HUES6 (cell line): ENCODE measurements around the gene RAD50.

ENCODE experiments used
- H3K27ac ChIP-seq: 2 replicates; pipeline ENCODE4 v1.7.0; 2013; ENCODE audit warnings: low read depth, mild to moderate bottlenecking, low read length, inconsistent platforms
- H3K27me3 ChIP-seq: 2 replicates; pipeline ENCODE4 v1.6.1; 2013; ENCODE audit warnings: low read length; ENCODE audit not compliant: control insufficient read depth, insufficient read depth
- H3K36me3 ChIP-seq: 2 replicates; pipeline ENCODE4 v1.6.1; 2013; ENCODE audit warnings: low read length; ENCODE audit not compliant: control insufficient read depth, insufficient read depth
- H3K4me1 ChIP-seq: 2 replicates; pipeline ENCODE4 v1.6.1; 2013; ENCODE audit warnings: low read length; ENCODE audit not compliant: control insufficient read depth, insufficient read depth
- H3K4me3 ChIP-seq: 2 replicates; pipeline ENCODE4 v1.5.1; 2013; ENCODE audit warnings: low read depth, low read length
- H3K9ac ChIP-seq: one replicate; pipeline ENCODE4 v1.6.1; 2013; ENCODE audit warnings: mild to moderate bottlenecking, low read length
- H3K9me3 ChIP-seq: 2 replicates; pipeline ENCODE4 v1.6.1; 2013; ENCODE audit warnings: low read depth, low read length; ENCODE audit not compliant: control insufficient read depth, insufficient read depth

The RAD50 gene

DNA sequence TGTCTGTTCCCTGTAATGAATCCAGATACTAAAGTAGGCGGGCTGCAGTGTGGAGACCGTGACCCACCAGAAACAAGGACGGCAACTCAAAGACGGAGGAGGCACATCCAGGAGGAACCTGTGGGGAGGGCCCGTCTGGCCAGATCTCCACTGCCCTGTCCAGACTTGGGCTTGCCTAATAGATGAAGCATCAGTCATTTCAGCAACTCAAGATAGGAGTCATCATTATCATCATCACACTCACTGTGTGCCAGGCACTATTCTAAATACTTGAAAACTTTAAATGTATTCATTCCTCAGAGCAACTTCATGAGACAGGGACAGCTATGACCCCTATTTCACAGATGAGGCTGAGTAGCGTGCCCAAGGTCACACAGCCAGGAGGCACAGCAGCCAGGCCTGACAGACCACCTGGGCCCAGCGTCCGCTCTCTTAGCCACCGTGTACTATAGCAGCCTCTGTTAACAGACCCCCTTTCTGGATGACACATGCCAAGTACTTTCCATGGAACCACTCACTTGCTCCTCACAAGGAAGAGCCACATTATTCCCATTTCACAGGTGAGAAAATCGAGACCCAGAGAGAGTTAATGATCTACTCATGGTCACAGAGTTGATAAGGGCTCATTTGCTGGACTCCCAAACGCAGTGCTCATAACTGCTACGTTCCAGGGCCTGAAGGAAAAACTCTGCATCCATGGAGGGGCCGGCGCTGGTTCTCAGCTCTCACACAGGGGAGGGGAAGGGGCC, 112.1 kb downstream of the RAD50 start:
- Histone ChIP-seq H3K9me3 (peaks cover 5% of the 10 kb centered on the region; the same call in 1 of the 2 replicates), H3K36me3 (no peaks in the 10 kb centered on the region), H3K27me3 (0 out of 2 replicates have a peak, but pooled peaks cover 3% of the 10 kb centered on the region), H3K4me3 (no peak overlapping the region), H3K9ac (no peak overlapping the region), H3K27ac (no peak overlapping the region), H3K4me1 (peaks cover 13% of the 10 kb centered on the region; the same call in 1 of the 2 replicates)

DNA sequence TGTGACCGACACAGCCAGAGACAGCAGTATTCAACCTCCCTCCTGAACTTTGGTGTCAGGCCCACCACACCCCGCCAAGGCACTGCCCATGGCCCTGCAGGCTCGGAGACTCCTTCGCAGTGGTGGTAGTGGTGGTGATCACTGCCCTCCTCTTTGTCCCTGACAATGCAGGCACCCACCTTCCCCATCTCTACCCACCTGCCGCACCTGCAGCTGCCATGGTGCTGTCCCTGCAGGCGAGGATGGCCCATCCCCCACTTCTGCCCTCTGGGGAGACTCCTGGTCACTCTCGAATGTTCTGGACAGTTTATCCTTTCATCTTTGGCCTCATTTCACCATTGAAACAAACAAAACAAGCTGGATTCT, 112.7 kb downstream of the RAD50 start:
- peaks cover 12% of the 10 kb centered on the region; the same call in 1 of the 2 replicates for H3K4me1 ChIP-seq
- H3K9me3 ChIP-seq, result peaks cover 5% of the 10 kb centered on the region; the same call in 1 of the 2 replicates
- H3K4me3 ChIP-seq, result no peak overlapping the region
- H3K9ac ChIP-seq, result no peak overlapping the region
- H3K27me3 ChIP-seq, result 0 out of 2 replicates have a peak, but pooled peaks cover 3% of the 10 kb centered on the region
- no peaks in the 10 kb centered on the region for H3K36me3 ChIP-seq
- H3K27ac ChIP-seq, result no peak overlapping the region

- peaks cover 5% of the 10 kb centered on the region; the same call in 1 of the 2 replicates for H3K9me3 ChIP-seq
- H3K27me3 ChIP-seq, result 0 out of 2 replicates have a peak, but pooled peaks cover 3% of the 10 kb centered on the region
- no peak overlapping the region for H3K9ac ChIP-seq
- H3K4me3 ChIP-seq, result no peak overlapping the region
- H3K4me1 ChIP-seq, result peaks cover 12% of the 10 kb centered on the region; the same call in 1 of the 2 replicates
- no peaks in the 10 kb centered on the region for H3K36me3 ChIP-seq
- H3K27ac ChIP-seq, result no peak overlapping the region
Measured at GRCh38 chr5:132669966-132670882, 113.4 kb downstream of the RAD50 start.

DNA sequence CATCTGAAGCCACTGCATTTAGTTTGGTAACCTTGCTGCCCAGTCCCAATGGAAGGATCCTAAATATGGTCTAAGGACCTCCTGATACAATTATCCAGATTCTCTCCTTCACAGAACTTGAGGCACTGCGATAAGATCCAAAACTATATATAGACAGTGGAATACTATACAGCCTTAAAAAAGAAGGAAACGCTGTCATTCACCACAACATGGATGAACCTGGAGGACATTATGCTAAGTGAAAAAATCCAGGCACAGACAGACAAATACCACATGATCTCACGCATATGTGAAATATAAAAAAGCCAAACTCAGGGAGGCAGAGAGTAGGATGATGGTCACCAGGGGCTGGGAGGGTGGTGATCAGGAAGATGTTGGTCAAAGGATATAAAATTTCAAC, 114.2 kb downstream of the RAD50 start:
- Histone ChIP-seq H3K4me1 (peaks cover 12% of the 10 kb centered on the region; the same call in 1 of the 2 replicates), H3K27me3 (0 out of 2 replicates have a peak, but pooled peaks cover 3% of the 10 kb centered on the region), H3K36me3 (no peaks in the 10 kb centered on the region), H3K4me3 (no peak overlapping the region), H3K9me3 (peaks cover 5% of the 10 kb centered on the region; the same call in 1 of the 2 replicates), H3K9ac (no peak overlapping the region), H3K27ac (no peak overlapping the region)

GRCh38 chr5:132673488-132673887, 116.7 kb downstream of the RAD50 start:
- no peak overlapping the region for H3K27ac ChIP-seq
- 0 out of 2 replicates have a peak, but pooled peaks cover 3% of the 10 kb centered on the region for H3K27me3 ChIP-seq
- H3K4me1 ChIP-seq, result peaks cover 3% of the 10 kb centered on the region; the same call in 1 of the 2 replicates
- H3K4me3 ChIP-seq, result no peak overlapping the region
- H3K9me3 ChIP-seq, result peaks cover 5% of the 10 kb centered on the region; the same call in 1 of the 2 replicates
- H3K9ac ChIP-seq, result no peak overlapping the region
- no peaks in the 10 kb centered on the region for H3K36me3 ChIP-seq

DNA sequence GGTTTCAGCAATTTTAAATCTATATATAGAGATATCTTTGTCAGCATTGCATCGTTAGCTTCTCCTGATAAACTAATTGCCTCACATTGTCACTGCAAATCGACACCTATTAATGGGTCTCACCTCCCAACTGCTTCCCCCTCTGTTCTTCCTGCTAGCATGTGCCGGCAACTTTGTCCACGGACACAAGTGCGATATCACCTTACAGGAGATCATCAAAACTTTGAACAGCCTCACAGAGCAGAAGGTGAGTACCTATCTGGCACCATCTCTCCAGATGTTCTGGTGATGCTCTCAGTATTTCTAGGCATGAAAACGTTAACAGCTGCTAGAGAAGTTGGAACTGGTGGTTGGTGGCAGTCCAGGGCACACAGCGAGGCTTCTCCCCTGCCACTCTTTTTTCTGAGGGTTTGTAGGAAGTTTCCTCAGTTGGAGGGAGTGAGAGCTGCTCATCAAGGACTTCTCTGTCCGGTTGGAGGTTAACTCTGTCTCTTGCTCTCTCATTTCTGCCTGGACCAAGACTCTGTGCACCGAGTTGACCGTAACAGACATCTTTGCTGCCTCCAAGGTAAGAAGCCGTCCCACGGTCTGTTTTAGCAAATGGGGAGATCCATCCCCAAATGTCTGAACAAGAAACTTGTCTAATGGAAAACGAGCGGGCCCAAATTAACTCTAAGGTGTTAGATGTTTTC, 117.3 kb downstream of the RAD50 start, which contains the start of gene IL4:
Gene IL4, plus strand, starts transcription at position 51 of the 692 bp plus-strand sequence. Its CDS starts 62 bp downstream, at position 113.
- no peak within 1 kb of the TSS for H3K4me3 ChIP-seq

GRCh38 chr5:132674671-132675506, 118.1 kb downstream of the RAD50 start:
- H3K9ac ChIP-seq, result no peak overlapping the region
- no peaks in the 10 kb centered on the region for H3K36me3 ChIP-seq
- H3K27ac ChIP-seq, result no peak overlapping the region
- H3K27me3 ChIP-seq, result no peaks in the 10 kb centered on the region
- peaks cover 5% of the 10 kb centered on the region; the same call in 1 of the 2 replicates for H3K9me3 ChIP-seq
- H3K4me3 ChIP-seq, result no peak overlapping the region
- H3K4me1 ChIP-seq, result peaks cover 3% of the 10 kb centered on the region; the same call in 1 of the 2 replicates

More for the DNA sequence above, 117.3 kb downstream of the RAD50 start, which contains the start of gene IL4:
- Histone ChIP-seq H3K9me3 (peaks cover 5% of the 10 kb centered on the region; the same call in 1 of the 2 replicates), H3K27me3 (no peaks in the 10 kb centered on the region), H3K9ac (no peak within 1 kb of the TSS), H3K27ac (no peak within 1 kb of the TSS), H3K4me1 (peaks cover 3% of the 10 kb centered on the region; the same call in 1 of the 2 replicates), H3K36me3 (no peaks in the 10 kb centered on the region)

DNA sequence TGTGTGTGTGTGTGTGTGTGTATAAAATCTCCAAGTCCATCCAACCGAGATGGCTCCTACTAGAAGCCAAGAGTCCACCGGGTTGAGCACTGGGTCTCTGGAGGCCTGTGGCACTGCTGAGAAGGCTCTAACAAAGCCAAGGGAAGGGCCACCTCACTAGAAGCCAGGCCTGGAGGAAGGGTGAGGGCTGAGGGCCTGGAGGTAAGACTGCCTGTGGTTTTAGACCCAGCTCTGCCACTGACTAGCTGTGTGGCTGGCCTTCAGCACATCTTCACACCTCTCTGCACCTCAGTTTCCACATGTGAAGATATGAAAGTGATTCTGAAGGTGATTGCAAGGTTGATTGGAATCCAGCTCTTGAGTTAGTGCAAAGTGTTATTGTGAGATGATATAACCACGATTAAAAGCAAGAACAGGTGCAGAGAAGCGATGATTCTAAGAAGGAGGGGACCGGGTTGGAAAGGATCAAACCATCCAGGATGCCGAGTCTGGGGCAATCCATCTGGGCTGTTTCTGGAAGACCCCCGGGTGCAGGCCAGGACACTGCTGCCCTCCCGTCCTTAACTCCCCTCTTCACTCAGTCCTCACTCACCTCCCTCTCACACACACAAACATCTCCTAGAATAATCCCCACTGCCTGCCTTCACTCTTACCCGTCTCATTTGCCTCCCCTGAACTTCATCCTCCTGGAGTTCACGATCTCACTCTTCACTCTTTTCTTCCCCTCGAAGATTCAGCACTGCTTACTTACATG, 119.3 kb downstream of the RAD50 start:
- Histone ChIP-seq H3K9me3 (0 out of 2 replicates have a peak, but pooled peaks cover under 1% of the 10 kb centered on the region), H3K36me3 (no peaks in the 10 kb centered on the region), H3K9ac (no peak overlapping the region), H3K4me3 (no peak overlapping the region), H3K27me3 (no peaks in the 10 kb centered on the region), H3K27ac (no peak overlapping the region), H3K4me1 (peaks cover 4% of the 10 kb centered on the region; the same call in 1 of the 2 replicates)

DNA sequence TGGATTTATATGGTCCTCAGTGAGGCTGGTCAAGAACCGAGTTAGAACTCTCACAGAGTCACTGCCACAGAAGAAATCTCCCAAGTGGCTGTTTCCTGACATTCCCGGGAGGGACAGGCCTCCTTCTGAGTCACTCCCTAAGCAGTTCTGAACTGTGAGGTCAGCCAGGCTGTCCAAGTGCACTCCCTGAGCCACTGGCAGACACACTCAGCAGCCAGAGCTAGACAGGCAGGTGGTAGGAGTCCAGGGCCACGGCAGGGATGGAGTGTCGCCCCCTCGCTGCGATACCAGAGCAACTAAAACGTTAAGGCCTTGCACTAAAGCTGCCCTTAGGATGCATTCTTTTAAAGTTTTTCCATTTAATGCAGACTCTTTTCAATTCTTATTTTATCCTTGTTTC, 120.4 kb downstream of the RAD50 start:
- no peaks in the 10 kb centered on the region for H3K27me3 ChIP-seq
- no peak overlapping the region for H3K27ac ChIP-seq
- H3K36me3 ChIP-seq, result no peaks in the 10 kb centered on the region
- H3K4me3 ChIP-seq, result no peak overlapping the region
- H3K9me3 ChIP-seq, result no peaks in the 10 kb centered on the region
- H3K9ac ChIP-seq, result no peak overlapping the region
- H3K4me1 ChIP-seq, result peaks cover 4% of the 10 kb centered on the region; the same call in 1 of the 2 replicates
